Activated naive CD4-positive, alpha-beta T cell treated with anti-CD3 and anti-CD28 coated beads, Interleukin-2, amount 50 U/mL, for 16 hours (primary cell): ENCODE data around the gene MGLL.
"Not testable (repeated sequence)": the region's sequence is repeated elsewhere in the genome, so short reads cannot be mapped to it uniquely, and the experiment has no call there.

ENCODE experiments used
- DNase-seq: peaks from one replicate; pipeline ENCODE4 v3.0.0-alpha.2; 2020

Gene MGLL

DNA sequence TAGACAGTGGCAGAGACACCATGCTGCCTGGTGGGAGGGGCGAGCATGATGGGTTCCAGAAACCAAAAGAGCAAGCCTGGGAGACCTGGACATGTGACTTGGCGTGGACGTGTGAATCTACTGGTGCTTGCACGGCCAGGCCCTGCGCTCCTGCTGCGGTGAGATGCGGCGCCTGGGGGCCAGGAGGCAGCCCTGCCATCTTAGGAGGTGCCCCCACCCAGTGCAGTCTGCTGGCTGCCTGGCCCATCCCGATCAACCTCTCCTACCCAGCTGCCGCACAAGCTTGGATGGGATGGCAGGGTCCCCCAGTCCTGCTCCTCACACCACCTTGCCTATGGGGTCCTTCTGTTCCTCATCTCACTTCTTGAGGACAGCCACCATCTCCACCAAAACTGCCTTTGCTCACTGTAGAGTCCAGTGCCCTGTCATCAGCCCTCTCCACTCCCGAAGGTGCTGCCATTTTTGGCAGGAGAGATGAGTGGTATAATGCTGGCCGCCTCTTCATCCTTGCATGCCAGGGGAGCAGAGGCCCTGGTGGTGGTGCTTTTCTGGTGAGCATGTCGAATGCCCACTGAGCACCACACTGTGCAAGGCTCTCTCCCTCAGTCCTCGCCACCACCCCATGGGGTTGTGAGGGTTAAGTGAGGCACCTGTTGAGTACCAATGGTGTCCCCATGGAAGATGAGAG is 152.6 kb downstream of the MGLL start:
- peak; percentile 7 for DNase-seq

- peak; percentile 0 for DNase-seq
Observed at GRCh38 chr3:127668906-127669305, 153.4 kb downstream of the MGLL start.

- no peak for DNase-seq
Observed at GRCh38 chr3:127667119-127667681, 155.1 kb downstream of the MGLL start.

DNA sequence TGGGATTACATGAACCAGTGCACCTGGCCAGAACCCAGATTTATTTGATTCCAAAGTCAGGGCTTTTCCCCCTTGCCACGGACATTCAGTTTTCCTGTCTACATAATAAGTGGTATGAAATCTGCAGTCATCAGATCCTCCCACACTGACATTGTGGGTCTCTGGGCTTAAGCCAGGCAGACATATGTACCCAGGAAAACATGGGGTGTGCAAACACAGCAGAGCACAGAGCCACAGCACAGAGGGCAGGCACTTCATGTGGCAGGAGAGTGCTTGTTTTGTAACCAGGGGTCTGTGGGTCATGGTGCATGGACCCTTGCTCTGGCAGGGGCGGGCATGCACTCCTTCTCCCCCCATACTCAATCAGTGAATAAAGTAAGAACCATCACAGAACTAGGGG is 155.6 kb downstream of the MGLL start:
- DNase-seq, result no peak

GRCh38 chr3:127665586-127665985 is 156.7 kb downstream of the MGLL start:
- no peak for DNase-seq

GRCh38 chr3:127665165-127665564 is 157.2 kb downstream of the MGLL start:
- DNase-seq, result no peak

DNA sequence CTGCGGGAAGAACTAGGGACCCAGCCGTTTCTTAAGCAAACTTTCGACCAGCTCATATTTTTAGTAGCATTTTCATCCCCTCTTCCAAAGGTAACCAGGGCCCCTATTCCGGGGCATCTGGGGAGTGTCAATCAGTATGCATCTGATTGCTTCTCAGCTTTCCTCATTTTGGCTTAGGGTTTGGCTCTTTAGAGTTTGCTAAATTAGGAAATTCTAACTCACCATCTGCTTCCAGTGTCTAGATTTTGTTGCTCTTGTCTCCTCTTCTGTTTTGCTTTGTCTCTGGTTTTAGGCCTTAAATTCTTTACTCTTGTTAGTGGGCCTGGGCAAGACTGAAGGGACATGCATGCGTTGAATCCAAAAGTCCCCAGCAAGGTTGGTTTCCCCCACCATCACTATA is 159.2 kb downstream of the MGLL start:
- no peak for DNase-seq

- DNase-seq, result no peak
Observed at GRCh38 chr3:127662001-127662469, 160.3 kb downstream of the MGLL start.

- DNase-seq, result no peak
Observed at GRCh38 chr3:127661600-127661999, 160.7 kb downstream of the MGLL start.

DNA sequence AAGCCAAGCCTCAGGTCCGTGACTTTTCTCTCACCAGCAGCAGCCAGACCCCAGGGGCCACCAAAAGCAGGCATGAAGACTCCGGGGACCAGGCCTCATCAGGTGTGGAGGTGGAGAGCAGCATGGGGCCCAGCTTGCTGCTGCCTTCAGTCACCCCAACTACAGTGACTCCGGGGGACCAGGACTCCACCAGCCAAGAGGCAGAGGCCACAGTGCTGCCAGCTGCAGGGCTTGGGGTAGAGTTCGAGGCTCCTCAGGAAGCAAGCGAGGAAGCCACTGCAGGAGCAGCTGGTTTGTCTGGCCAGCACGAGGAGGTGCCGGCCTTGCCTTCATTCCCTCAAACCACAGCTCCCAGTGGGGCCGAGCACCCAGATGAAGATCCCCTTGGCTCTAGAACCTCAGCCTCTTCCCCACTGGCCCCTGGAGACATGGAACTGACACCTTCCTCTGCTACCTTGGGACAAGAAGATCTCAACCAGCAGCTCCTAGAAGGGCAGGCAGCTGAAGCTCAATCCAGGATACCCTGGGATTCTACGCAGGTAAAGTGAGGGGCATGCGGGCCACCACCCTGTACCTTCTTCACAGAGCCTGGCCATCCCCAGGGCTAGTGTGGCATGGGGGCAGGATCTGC is 161.6 kb downstream of the MGLL start:
- DNase-seq, result no peak

DNA sequence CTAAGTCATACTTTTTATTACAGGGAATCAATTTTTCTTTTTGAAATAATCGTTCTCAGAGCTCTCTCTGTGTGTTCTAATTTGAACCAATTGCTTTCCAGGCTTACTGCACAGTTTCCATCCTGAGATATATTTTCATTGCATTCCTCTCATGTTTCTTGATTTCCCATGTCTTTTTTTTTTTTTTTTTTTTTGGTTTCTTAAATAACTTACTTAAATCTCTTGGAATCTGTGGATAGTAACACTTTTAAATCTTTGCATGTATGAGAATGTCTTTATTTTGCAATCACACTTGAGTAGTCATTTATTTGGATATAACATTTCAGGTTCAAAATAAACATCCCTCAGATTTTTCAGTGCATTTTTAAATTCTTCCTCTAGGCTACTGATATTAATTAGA is 164.1 kb downstream of the MGLL start:
- no peak for DNase-seq

DNA sequence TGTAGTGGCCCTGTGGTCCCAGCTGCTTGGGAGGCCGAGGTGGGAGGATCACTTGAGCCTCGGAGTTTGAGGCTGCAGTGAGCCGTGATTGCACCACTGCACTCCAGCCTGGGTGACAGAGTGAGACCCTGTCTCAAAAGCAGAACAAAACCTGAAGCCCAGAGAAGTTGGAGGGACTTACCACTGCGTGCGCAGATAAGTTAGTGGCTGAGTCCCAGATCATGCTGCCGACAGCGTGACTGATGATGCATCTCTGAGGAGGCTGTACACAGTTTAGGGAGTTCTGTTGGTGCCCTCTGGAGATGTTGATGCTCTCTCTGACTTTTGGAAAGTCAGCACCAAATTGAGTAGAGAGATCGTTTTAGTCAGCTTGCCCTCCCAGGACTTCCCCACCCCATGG is 165.4 kb downstream of the MGLL start:
- DNase-seq, result no peak

DNA sequence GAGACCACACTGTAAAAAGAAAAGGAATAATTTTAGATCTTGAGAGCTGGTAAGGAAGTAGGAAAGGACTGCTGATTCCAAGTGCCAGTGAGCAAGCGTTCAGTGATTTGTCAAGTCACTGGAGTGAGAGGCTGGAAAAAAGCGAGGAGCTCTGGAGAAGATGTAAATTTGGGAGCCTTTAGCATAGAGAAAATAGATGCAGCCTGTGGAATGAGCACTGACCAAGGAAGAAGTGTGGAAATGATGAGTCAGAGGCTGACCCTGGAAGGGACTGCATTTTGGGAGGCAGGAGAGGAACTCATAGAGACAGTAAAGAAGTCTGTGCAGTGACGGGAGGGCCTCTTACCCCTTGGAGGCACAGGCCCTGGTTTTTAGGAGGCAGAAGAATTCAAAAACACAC is 166.7 kb downstream of the MGLL start:
- no peak for DNase-seq

DNA sequence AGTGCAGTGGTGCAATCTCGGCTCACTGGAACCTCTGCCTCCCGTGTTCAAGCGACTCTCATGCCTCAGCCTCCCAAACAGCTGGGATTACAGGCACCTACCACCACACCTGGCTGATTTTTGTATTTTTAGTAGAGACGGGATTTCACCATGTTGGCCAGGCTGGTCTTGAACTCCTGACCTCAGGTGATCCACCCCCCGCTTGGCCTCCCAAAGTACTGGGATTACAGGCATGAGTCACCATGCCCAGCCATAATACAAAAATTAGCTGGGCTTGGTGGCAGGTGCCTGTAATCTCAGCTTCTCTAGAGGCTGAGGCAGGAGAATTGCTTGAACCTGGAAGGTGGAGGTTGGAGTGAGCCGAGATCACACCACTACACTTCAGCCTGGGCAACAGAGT is 167.3 kb downstream of the MGLL start:
- DNase-seq, result not testable (repeated sequence)

- DNase-seq, result no peak
Observed at GRCh38 chr3:127654374-127654773, 167.9 kb downstream of the MGLL start.

DNA sequence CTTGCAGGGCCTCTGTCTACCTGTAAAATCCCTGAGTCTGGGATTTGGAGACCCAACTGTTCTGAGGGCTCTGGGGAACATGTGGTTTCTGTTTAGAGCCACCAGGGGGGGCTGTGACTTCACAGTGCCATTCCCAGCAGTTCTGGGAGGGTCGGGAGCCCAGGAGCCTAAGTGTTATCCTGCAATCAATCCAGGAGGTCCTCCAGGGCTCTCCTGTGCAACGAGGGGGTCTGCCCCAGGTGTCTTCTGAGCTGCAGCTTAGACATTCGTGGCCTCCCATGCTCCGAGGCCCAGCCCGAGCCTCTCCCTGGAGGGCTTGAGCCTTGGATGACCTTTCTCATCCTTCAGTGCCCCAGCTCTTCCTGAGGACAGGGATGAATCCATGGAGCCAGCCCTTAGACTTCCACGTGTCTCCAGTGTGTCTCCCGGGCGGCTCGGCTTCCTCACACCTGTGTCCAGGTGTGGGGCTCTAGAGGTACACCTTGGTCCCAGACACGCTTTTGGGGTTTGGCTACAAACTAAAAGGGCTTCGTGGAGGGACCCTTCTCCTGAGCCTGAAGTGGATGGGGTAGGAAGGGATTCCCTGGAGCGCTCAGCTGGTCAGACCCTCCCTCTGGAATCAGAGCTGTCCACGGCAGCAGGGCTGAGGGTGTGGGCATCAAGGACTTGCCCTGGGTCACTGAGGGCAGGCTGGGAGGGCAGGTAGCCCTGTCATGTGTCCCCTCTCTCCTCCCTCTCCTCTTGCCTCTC is 169.9 kb downstream of the MGLL start:
- DNase-seq, result no peak

GRCh38 chr3:127651516-127652172 is 170.7 kb downstream of the MGLL start:
- DNase-seq, result no peak

DNA sequence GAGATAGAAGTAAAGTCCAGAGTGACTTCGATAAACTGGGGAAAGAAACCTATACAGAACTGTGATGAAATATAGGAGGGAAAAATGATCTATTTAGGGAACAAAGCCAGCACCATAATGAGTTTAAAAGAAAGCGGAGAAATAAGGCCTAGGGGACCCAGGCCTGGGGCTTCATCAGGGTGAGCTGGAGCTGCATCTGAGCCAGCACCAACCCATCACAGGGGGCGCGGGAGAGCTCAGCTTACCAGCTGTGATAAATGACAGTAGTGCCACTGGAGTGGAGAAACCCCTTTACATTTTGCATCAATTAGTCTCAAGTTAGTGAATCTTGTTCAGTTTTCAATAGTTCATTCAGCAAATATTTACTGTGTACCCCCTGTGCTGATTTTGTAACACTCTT is 172.1 kb downstream of the MGLL start:
- DNase-seq, result no peak

- no peak for DNase-seq
Observed at GRCh38 chr3:127647845-127648204, 174.5 kb downstream of the MGLL start.

DNA sequence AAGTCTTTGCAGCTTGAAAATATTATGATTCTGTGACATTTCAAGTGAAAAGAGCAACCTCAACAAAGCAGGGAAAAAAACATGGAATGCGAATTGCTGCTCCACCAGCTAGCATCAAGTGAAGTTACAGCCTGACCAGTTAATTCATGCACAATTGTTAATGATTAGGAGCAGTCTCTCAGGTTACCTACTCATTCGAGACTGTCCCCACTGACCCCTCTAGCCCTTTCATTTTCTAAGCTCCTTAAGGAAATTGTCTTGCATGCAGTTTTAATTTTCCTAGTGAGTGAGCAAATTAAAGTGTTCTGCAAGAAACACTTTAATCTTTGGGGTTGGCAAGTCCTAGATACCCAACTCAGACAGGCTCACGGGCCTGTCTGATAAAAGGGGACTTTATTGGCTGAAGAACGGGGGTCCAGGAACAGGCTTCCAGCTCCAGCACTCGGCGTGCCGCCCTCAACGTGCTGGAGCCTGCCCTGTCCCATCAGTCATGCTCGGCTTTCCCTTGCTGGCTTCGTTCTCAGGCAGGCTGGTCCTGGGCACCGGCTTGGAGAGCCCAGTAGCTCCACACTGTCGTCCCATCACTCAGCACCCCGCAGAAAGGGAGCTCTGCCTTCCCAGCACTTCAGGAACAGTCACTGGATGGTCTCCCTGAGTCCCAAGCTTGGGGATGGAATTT is 175.0 kb downstream of the MGLL start:
- DNase-seq, result no peak

- DNase-seq, result no peak
Observed at GRCh38 chr3:127646501-127647046, 175.7 kb downstream of the MGLL start.

GRCh38 chr3:127645371-127646015 is 176.8 kb downstream of the MGLL start:
- no peak for DNase-seq
